K562 (cell line): ENCODE data around the gene SPHK2. TPM values are rescaled to one million over a fixed set of nuclear protein-coding genes. Genes with fewer than 3 reads are reported as not detected.

ENCODE experiments used
- BCOR ChIP-seq: fragments of 450-650 bp; IDR thresholded peaks from 2 replicates; pipeline ENCODE4 v1.6.1; 2016
- C11orf30 ChIP-seq: fragments of 450-650 bp; IDR thresholded peaks from 2 replicates; pipeline ENCODE4 v1.6.1; 2016; ENCODE audit warnings: low read depth, mild to moderate bottlenecking
- CEBPG ChIP-seq, 3 experiments: fragments of 200-800 bp in 1 of 3; sonication (Bioruptor generic) in 1 of 3; sonication (generic) in 1 of 3; formaldehyde crosslinking in 1 of 3; IDR thresholded peaks in 2 of 3; conservative IDR thresholded peaks in 1 of 3; 2 replicates each; pipeline versions ENCODE4 v1.6.1 to v1.8.0; 2016 to 2022; ENCODE audit warnings: missing compliant biosample characterization in 2 of 3, missing genetic modification characterization in 2 of 3, mild to moderate bottlenecking in 1 of 3, missing genetic modification reagents in 1 of 3
- ELF4 ChIP-seq: fragments of 450-650 bp; formaldehyde crosslinking; IDR thresholded peaks from 2 replicates; pipeline ENCODE4 v1.4.0; 2022; ENCODE audit warnings: missing genetic modification characterization
- EP400 ChIP-seq: fragments of 450-650 bp; IDR thresholded peaks from 2 replicates; pipeline ENCODE4 v1.6.1; 2017; ENCODE audit warnings: antibody characterized with exemption, mild to moderate bottlenecking, moderate library complexity
- KAT7 ChIP-seq: sonication (generic); formaldehyde crosslinking; IDR thresholded peaks from 2 replicates; pipeline ENCODE4 v1.8.0; 2022; ENCODE audit warnings: missing genetic modification reagents, mild to moderate bottlenecking, borderline replicate concordance
- MCM3 ChIP-seq: fragments of 450-650 bp; IDR thresholded peaks from 2 replicates; pipeline ENCODE4 v1.6.1; 2016
- NELFE ChIP-seq: IDR thresholded peaks from 2 replicates; pipeline ENCODE4 v1.6.1; 2011; ENCODE audit warnings: mild to moderate bottlenecking; ENCODE audit not compliant: insufficient read depth, insufficient read length
- NONO ChIP-seq, 2 experiments: fragments of 200-400 bp in 1 of 2; fragments of 450-650 bp in 1 of 2; formaldehyde crosslinking in 1 of 2; IDR thresholded peaks; 2 replicates each; pipeline ENCODE4 v1.6.1; 2017; ENCODE audit warnings: low read depth in 2 of 2, mild to moderate bottlenecking in 2 of 2, moderate library complexity in 2 of 2, low read length in 1 of 2
- SFPQ ChIP-seq: fragments of 200-400 bp; formaldehyde crosslinking; IDR thresholded peaks from 2 replicates; pipeline ENCODE4 v1.6.1; 2017; ENCODE audit warnings: mild to moderate bottlenecking, low read depth, low read length, moderate library complexity
- ZBTB26 ChIP-seq: fragments of 450-650 bp; formaldehyde crosslinking; IDR thresholded peaks from 2 replicates; pipeline ENCODE4 v1.4.0; 2022; ENCODE audit warnings: missing genetic modification characterization
- ZFPM2 ChIP-seq: fragments of 250-450 bp; sonication (Bioruptor Pico); IDR thresholded peaks from 2 replicates; pipeline ENCODE4 v1.5.1; 2022; ENCODE audit warnings: mild to moderate bottlenecking
- ZNF280A ChIP-seq: fragments of 450-650 bp; IDR thresholded peaks from 2 replicates; pipeline ENCODE4 v1.6.1; 2018; ENCODE audit warnings: mild to moderate bottlenecking, low read depth; ENCODE audit not compliant: partially characterized antibody
- ZNF324 ChIP-seq: fragments of 250-450 bp; sonication (Bioruptor Pico); IDR thresholded peaks from 2 replicates; pipeline ENCODE4 v1.4.0; 2020; ENCODE audit warnings: mild to moderate bottlenecking
- ZNF431 ChIP-seq: sonication (generic); formaldehyde crosslinking; IDR thresholded peaks from 2 replicates; pipeline ENCODE4 v1.8.0; 2022; ENCODE audit warnings: mild to moderate bottlenecking, missing genetic modification reagents
- ZNF57 ChIP-seq: fragments of 450-650 bp; formaldehyde crosslinking; IDR thresholded peaks from 2 replicates; pipeline ENCODE4 v1.4.0; 2020; ENCODE audit warnings: mild to moderate bottlenecking, moderate library complexity
- polyA plus RNA-seq, 8 experiments: library from polyadenylated mRNA; depleted of rRNA in 4 of 8; stranded (reverse) in 5 of 8; unstranded in 3 of 8; fragments of >200 nt; fragmentation: Nextera tagmentation in 2 of 8; fragmentation: Illumina TruSeq in 1 of 8; extraction: Ambion mirVana in 2 of 8; extraction: Trizol in 1 of 8; gene quantifications; 2 replicates each; pipeline versions ENCODE4 v1.2.1 to v1.2.3, GENCODE V29; 2011 to 2014; ENCODE audit warnings: inconsistent platforms in 1 of 8, missing spikeins in 1 of 8
- total RNA-seq, 7 experiments: library from RNA; depleted of rRNA in 6 of 7; stranded (reverse); fragments of >200 nt in 6 of 7; fragmentation: Illumina TruSeq in 2 of 7; extraction: Trizol in 2 of 7; gene quantifications; 2 replicates each; pipeline versions ENCODE4 v1.2.1 to v1.2.3, GENCODE V29; 2011 to 2021; ENCODE audit warnings: low replicate concordance in 1 of 7

SPHK2 gene
- total and polyA plus RNA-seq, 9 of the 15 experiments (the other 6 are each of a cell fraction or from before 2014, with no cell fraction given) = 0.10 to 15.2 (median 2.9) TPM

GRCh38 chr19:48588670-48589401, 30.5 kb upstream of the SPHK2 start (continued):
- no peak for TF ChIP-seq SFPQ
- no peak for TF ChIP-seq NELFE
- TF ChIP-seq ZNF324 (CRISPR knock-in tag) = no peak
- TF ChIP-seq ELF4 (CRISPR knock-in tag) = peak; percentile 25; the same call in 1 of the 2 replicates
- 0 out of 2 replicates have a peak, but pooled peaks have one; percentile 42 for TF ChIP-seq ZNF431 (CRISPR knock-in tag)
- TF ChIP-seq KAT7 (CRISPR knock-in tag) = peak; percentile 95; the same call in 1 of the 2 replicates
- peak in 1 of 2 experiments; percentile 59; a peak in 1 of 4 replicates for TF ChIP-seq NONO (IDR thresholded peaks at IDR 0.05; ENCODE audit: low read depth in 2 of 2, low read length in 1 of 2)
- TF ChIP-seq MCM3 = peak; percentile 57; the same call in 1 of the 2 replicates
- peak; percentile 100 for TF ChIP-seq BCOR
- TF ChIP-seq ZNF57 (CRISPR knock-in tag) = no peak
- no peak for TF ChIP-seq ZFPM2 (CRISPR knock-in tag)
- peak; percentile 88 for TF ChIP-seq EP400
- TF ChIP-seq ZNF280A = no peak
- TF ChIP-seq CEBPG (CRISPR knock-in tag; IDR thresholded peaks at IDR 0.05) = no peak
- TF ChIP-seq CEBPG (tag; conservative IDR thresholded peaks at IDR 0.05 in 1 of 2, IDR thresholded peaks at IDR 0.05 in 1 of 2) = peak; percentile 23 to 60; a peak in 1 of 4 replicates
- 0 out of 2 replicates have a peak, but pooled peaks have one; percentile 14 for TF ChIP-seq ZBTB26 (CRISPR knock-in tag)
- TF ChIP-seq C11orf30 = peak; percentile 59; the same call in 1 of the 2 replicates
